NOMO-1 (cell line): ENCODE measurements around the gene TSPYL1.
"Not testable (repeated sequence)": the region's sequence is repeated elsewhere in the genome, so short reads cannot be mapped to it uniquely, and the experiment has no call there.

Experiments
- DNase-seq, 2 experiments: peaks; one replicate each; lab custom pipeline; 2025; ENCODE audit not compliant: unreplicated experiment in 2 of 2; lab: John Stamatoyannopoulos, UW

TSPYL1 gene

GRCh38 chr6:116279232-116280160, at the start of gene TSPYL1:
TSS of gene TSPYL1 (minus strand) at chr6:116279930. CDS start at chr6:116279830, 100 bp downstream.
- peak; percentile 91 to 94 for DNase-seq

- no peak for DNase-seq
These were observed 49.4 kb upstream of the TSPYL1 start for GRCh38 chr6:116329156-116329555.

GRCh38 chr6:116328528-116328903, 48.8 kb upstream of the TSPYL1 start:
- no peak for DNase-seq

GRCh38 chr6:116327803-116328527, 48.2 kb upstream of the TSPYL1 start:
- no peak for DNase-seq

- no peak for DNase-seq
These were observed 47.3 kb upstream of the TSPYL1 start for GRCh38 chr6:116326996-116327395.

- DNase-seq, result no peak
These were observed 46.5 kb upstream of the TSPYL1 start for GRCh38 chr6:116326181-116326671.

GRCh38 chr6:116325634-116326132, 46.0 kb upstream of the TSPYL1 start:
- not testable (repeated sequence) for DNase-seq

GRCh38 chr6:116323863-116324262, 44.1 kb upstream of the TSPYL1 start:
- no peak for DNase-seq

GRCh38 chr6:116321933-116322332, 42.2 kb upstream of the TSPYL1 start:
- DNase-seq, result not testable (repeated sequence)

- DNase-seq, result no peak
These were observed 37.2 kb upstream of the TSPYL1 start for GRCh38 chr6:116316772-116317467.

GRCh38 chr6:116314878-116315277, 35.1 kb upstream of the TSPYL1 start:
- DNase-seq, result peak; percentile 46 to 52

GRCh38 chr6:116314218-116314617, 34.5 kb upstream of the TSPYL1 start:
- no peak for DNase-seq

- no peak for DNase-seq
These were observed 33.5 kb upstream of the TSPYL1 start for GRCh38 chr6:116313101-116313776.

GRCh38 chr6:116309657-116310056, 29.9 kb upstream of the TSPYL1 start:
- no peak for DNase-seq

- no peak for DNase-seq
These were observed 29.3 kb upstream of the TSPYL1 start for GRCh38 chr6:116309001-116309400.

- DNase-seq, result no peak
These were observed 27.9 kb upstream of the TSPYL1 start for GRCh38 chr6:116307633-116308032.

GRCh38 chr6:116307001-116307400, 27.3 kb upstream of the TSPYL1 start:
- DNase-seq, result no peak

GRCh38 chr6:116304538-116305097, 24.9 kb upstream of the TSPYL1 start:
- DNase-seq, result no peak

- DNase-seq, result no peak
These were observed 21.4 kb upstream of the TSPYL1 start for GRCh38 chr6:116301104-116301503.

GRCh38 chr6:116300566-116300965, 20.8 kb upstream of the TSPYL1 start:
- no peak for DNase-seq
